Smooth muscle cell (in vitro differentiated cells): ENCODE results near the gene ADCY4. TPM values are rescaled to one million over a fixed set of nuclear protein-coding genes. Genes with fewer than 3 reads are reported as not detected.

ENCODE experiments used
- DNase-seq: peaks from one replicate; lab custom pipeline; 2025; ENCODE audit not compliant: unreplicated experiment; lab: John Stamatoyannopoulos, UW
- H2AFZ ChIP-seq: fragments of 200-600 bp; sonication (generic); 2 replicates; pipeline ENCODE4 v1.6.0; 2016; ENCODE audit warnings: antibody characterized with exemption, low read depth, mild to moderate bottlenecking
- H3F3A ChIP-seq: fragments of 200-600 bp; sonication (generic); 2 replicates; pipeline ENCODE4 v1.6.0; 2017; ENCODE audit warnings: antibody characterized with exemption, low read depth
- H3K27ac ChIP-seq: fragments of 200-600 bp; sonication (generic); 2 replicates; pipeline ENCODE4 v1.5.1; 2016; ENCODE audit warnings: low read depth, mild to moderate bottlenecking
- H3K27me3 ChIP-seq: fragments of 200-600 bp; sonication (generic); 2 replicates; pipeline ENCODE4 v1.6.1; 2016; ENCODE audit warnings: low read depth, mild to moderate bottlenecking
- H3K36me3 ChIP-seq: fragments of 200-600 bp; sonication (generic); 2 replicates; pipeline ENCODE4 v1.5.1; 2016; ENCODE audit warnings: low read depth
- H3K4me1 ChIP-seq: fragments of 200-600 bp; sonication (generic); 2 replicates; pipeline ENCODE4 v1.5.1; 2016; ENCODE audit warnings: low read depth
- H3K4me2 ChIP-seq: fragments of 200-600 bp; sonication (generic); 2 replicates; pipeline ENCODE4 v1.6.0; 2016; ENCODE audit warnings: mild to moderate bottlenecking
- H3K4me3 ChIP-seq: fragments of 200-600 bp; sonication (generic); 2 replicates; pipeline ENCODE4 v1.5.1; 2016; ENCODE audit warnings: mild to moderate bottlenecking
- H3K79me2 ChIP-seq: fragments of 200-600 bp; sonication (generic); 2 replicates; pipeline ENCODE4 v1.6.0; 2016; ENCODE audit warnings: low read depth, mild to moderate bottlenecking
- H3K9ac ChIP-seq: fragments of 200-600 bp; sonication (generic); 2 replicates; pipeline ENCODE4 v1.6.0; 2016; ENCODE audit warnings: low read depth
- H3K9me3 ChIP-seq: fragments of 200-600 bp; sonication (generic); replicated peaks from 2 replicates; pipeline ENCODE4 v1.5.1; 2016; ENCODE audit warnings: low read depth
- H4K20me1 ChIP-seq: fragments of 200-600 bp; sonication (generic); 2 replicates; pipeline ENCODE4 v1.6.0; 2016; ENCODE audit warnings: low read depth
- WGBS: methylation state at CpG from one replicate; pipeline ENCODE4 v1.1.7; 2016; ENCODE audit warnings: low lambda C conversion rate; 5-methylcytosine and 5-hydroxymethylcytosine counted together
- polyA plus RNA-seq: library from polyadenylated mRNA; unstranded; fragments of >200 nt; fragmentation: Nextera tagmentation; extraction: Ambion mirVana; gene quantifications from 2 replicates; pipeline ENCODE4 v1.2.1, GENCODE V29; 2016
- total RNA-seq: library from RNA; depleted of rRNA; stranded (reverse); fragments of >200 nt; gene quantifications from 2 replicates; pipeline ENCODE4 v1.2.3, GENCODE V29; 2014
- TF ChIP-seq, protein P1 (sequence below): fragments of 200-600 bp; sonication (generic); IDR thresholded peaks from 2 replicates; pipeline ENCODE4 v1.5.1; 2017; ENCODE audit warnings: borderline replicate concordance, mild to moderate bottlenecking, antibody characterized with exemption; ENCODE audit not compliant: insufficient read depth, poor library complexity, severe bottlenecking

Gene ADCY4
- total and polyA plus RNA-seq, 2 experiments from 2014 or later, result 0.13 TPM; not detected in 1

DNA sequence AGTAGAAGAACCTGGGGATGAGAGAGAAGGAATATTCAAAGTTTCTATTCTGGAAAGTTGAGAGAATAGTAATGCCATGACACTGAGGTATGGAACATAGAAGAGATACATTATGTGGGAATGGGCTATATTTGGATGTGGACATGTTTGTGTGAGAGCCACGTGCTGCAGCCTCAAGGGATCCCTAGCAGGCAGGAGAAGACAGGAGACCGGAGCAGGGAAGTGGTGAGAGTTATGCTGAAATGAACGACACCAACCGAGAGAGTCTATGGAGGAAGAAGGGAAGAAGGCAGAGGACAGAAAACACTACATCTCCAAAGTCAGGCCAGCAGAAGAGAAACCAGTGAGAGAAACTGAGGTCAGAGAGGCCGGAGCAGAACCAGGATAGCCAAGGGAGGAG, 14.9 kb upstream of the ADCY4 start:
- Histone ChIP-seq H3K9me3 (no peaks in the 10 kb centered on the region), H3K9ac (no peak overlapping the region), H3F3A (no peaks in the 10 kb centered on the region), H3K27ac (no peak overlapping the region), H3K36me3 (no peaks in the 10 kb centered on the region), H3K4me2 (no peak overlapping the region), H3K4me1 (no peaks in the 10 kb centered on the region), H3K79me2 (no peaks in the 10 kb centered on the region), H4K20me1 (no peaks in the 10 kb centered on the region), H3K4me3 (no peak overlapping the region), H3K27me3 (peaks cover 79% of the 10 kb centered on the region), H2AFZ (no peak overlapping the region)
- TF ChIP-seq, protein P1, sequence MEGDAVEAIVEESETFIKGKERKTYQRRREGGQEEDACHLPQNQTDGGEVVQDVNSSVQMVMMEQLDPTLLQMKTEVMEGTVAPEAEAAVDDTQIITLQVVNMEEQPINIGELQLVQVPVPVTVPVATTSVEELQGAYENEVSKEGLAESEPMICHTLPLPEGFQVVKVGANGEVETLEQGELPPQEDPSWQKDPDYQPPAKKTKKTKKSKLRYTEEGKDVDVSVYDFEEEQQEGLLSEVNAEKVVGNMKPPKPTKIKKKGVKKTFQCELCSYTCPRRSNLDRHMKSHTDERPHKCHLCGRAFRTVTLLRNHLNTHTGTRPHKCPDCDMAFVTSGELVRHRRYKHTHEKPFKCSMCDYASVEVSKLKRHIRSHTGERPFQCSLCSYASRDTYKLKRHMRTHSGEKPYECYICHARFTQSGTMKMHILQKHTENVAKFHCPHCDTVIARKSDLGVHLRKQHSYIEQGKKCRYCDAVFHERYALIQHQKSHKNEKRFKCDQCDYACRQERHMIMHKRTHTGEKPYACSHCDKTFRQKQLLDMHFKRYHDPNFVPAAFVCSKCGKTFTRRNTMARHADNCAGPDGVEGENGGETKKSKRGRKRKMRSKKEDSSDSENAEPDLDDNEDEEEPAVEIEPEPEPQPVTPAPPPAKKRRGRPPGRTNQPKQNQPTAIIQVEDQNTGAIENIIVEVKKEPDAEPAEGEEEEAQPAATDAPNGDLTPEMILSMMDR, result no peak
- no peak for DNase-seq
- 72% methylated on average over 5 of the region's 5 CpGs for WGBS

DNA sequence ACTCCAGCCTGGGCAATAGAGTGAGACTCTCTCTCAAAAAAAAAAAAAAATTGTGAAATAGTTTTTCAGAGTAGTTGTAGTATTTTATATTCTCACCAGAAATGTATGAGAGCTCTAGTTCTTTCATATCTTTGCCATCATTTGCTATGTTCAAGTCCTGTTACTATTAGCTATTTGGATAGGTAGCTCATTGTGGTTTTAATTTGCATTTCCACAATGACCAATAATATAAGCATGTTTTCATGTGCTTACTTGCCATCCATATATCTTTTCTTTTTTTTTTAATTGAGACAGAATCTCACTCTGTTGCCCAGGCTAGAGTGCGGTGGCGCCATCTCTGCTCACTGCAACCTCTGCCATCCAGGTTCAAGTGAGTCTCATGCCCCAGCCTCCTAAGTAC, 13.3 kb upstream of the ADCY4 start:
- Histone ChIP-seq H3K4me3 (no peak overlapping the region), H4K20me1 (no peaks in the 10 kb centered on the region), H3F3A (no peaks in the 10 kb centered on the region), H3K27ac (no peak overlapping the region), H3K4me2 (no peak overlapping the region), H3K9ac (no peak overlapping the region), H3K79me2 (no peaks in the 10 kb centered on the region), H2AFZ (no peak overlapping the region), H3K36me3 (no peaks in the 10 kb centered on the region), H3K9me3 (no peaks in the 10 kb centered on the region), H3K27me3 (peaks cover 88% of the 10 kb centered on the region), H3K4me1 (no peaks in the 10 kb centered on the region)
- no peak for DNase-seq
- WGBS, result 92% methylated on average over 2 of the region's 2 CpGs
- TF ChIP-seq, protein P1, result no peak

DNA sequence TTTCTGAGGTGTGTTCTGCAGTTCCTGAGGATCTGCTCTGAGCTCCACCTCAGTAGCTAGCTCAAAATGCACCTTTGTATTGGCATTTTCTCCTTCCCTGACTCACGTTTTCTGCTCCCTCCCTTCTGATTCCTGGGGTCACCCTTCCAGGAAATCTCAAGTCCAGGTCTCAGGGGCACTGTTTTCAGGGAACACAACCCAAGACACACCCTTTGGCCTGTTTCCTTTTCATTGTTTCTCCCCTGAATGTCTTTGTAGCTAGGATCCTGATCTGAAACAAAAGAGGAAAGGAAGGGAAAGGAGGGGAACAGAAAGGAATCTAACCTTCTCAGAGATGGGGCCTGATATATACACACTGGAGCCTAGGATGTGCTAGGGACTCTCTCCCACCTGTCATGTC, 12.3 kb upstream of the ADCY4 start:
- no peaks in the 10 kb centered on the region for H3K9me3 ChIP-seq
- 42% methylated on average over 1 of the region's 1 CpG for WGBS
- no peaks in the 10 kb centered on the region for H3K4me1 ChIP-seq
- no peak overlapping the region for H3K9ac ChIP-seq
- no peaks in the 10 kb centered on the region for H4K20me1 ChIP-seq
- H2AFZ ChIP-seq, result no peak overlapping the region
- H3K79me2 ChIP-seq, result no peaks in the 10 kb centered on the region
- TF ChIP-seq, protein P1, result no peak
- H3K27me3 ChIP-seq, result peaks cover 88% of the 10 kb centered on the region
- no peak overlapping the region for H3K4me2 ChIP-seq
- H3K4me3 ChIP-seq, result no peak overlapping the region
- no peak overlapping the region for H3K27ac ChIP-seq
- no peak for DNase-seq
- no peaks in the 10 kb centered on the region for H3K36me3 ChIP-seq
- H3F3A ChIP-seq, result no peaks in the 10 kb centered on the region
